IMR-90 (cell line): ENCODE results near the gene ANXA2.

Experiments
- BHLHE40 ChIP-seq: fragments of 150-350 bp; IDR thresholded peaks from 2 replicates; pipeline ENCODE4 v1.6.1; 2016; ENCODE audit warnings: mild to moderate bottlenecking, low read depth, low read length
- CEBPB ChIP-seq: IDR thresholded peaks from 2 replicates; pipeline ENCODE4 v1.6.1; 2012; ENCODE audit warnings: low read depth, low read length, improper control_type of control experiment
- CTCF ChIP-seq: conservative IDR thresholded peaks from 2 replicates; pipeline ENCODE4 v1.5.1; 2012; ENCODE audit warnings: mild to moderate bottlenecking, low read depth, low read length, improper control_type of control experiment
- MXI1 ChIP-seq: IDR thresholded peaks from 2 replicates; pipeline ENCODE4 v1.6.1; 2012; ENCODE audit warnings: low read depth, mild to moderate bottlenecking, low read length, moderate library complexity, borderline replicate concordance
- POLR2A ChIP-seq: IDR thresholded peaks from 2 replicates; pipeline ENCODE4 v1.6.1; 2012; ENCODE audit warnings: mild to moderate bottlenecking, low read depth, low read length
- RAD21 ChIP-seq: IDR thresholded peaks from 2 replicates; pipeline ENCODE4 v1.6.1; 2012; ENCODE audit warnings: low read length, improper control_type of control experiment
- RFX5 ChIP-seq: IDR thresholded peaks from 2 replicates; pipeline ENCODE4 v1.8.0; 2012; ENCODE audit warnings: low read depth, mild to moderate bottlenecking, low read length, moderate library complexity
- SMC3 ChIP-seq: fragments of 150-350 bp; IDR thresholded peaks from 2 replicates; pipeline ENCODE4 v1.6.1; 2016; ENCODE audit warnings: low read depth, mild to moderate bottlenecking, antibody characterized with exemption, low read length, moderate library complexity
- TF ChIP-seq, protein P1 (sequence below): fragments of 150-350 bp; IDR thresholded peaks from 2 replicates; pipeline ENCODE4 v1.6.1; 2016; ENCODE audit warnings: low read depth, mild to moderate bottlenecking, low read length, moderate library complexity, borderline replicate concordance

GRCh38 chr15:60413231-60413824, 15.5 kb upstream of the ANXA2 start:
- TF ChIP-seq, protein P1, sequence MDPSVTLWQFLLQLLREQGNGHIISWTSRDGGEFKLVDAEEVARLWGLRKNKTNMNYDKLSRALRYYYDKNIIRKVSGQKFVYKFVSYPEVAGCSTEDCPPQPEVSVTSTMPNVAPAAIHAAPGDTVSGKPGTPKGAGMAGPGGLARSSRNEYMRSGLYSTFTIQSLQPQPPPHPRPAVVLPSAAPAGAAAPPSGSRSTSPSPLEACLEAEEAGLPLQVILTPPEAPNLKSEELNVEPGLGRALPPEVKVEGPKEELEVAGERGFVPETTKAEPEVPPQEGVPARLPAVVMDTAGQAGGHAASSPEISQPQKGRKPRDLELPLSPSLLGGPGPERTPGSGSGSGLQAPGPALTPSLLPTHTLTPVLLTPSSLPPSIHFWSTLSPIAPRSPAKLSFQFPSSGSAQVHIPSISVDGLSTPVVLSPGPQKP = no peak
- no peak for TF ChIP-seq POLR2A
- TF ChIP-seq CTCF = no peak
- TF ChIP-seq RAD21 = no peak
- TF ChIP-seq CEBPB = no peak
- no peak for TF ChIP-seq MXI1
- TF ChIP-seq BHLHE40 = no peak
- TF ChIP-seq SMC3 = no peak
- no peak for TF ChIP-seq RFX5
